ENCODE data around the gene TPK1. TPM values are rescaled to one million over a fixed set of nuclear protein-coding genes. Genes with fewer than 3 reads are reported as not detected.

TPK1 gene
- total and polyA plus RNA-seq, 2 of the 13 experiments (the other 11 are each of a cell fraction or from before 2014, with no cell fraction given), result 1.0 to 1.2 TPM

- no peak for TF ChIP-seq MNT (IDR thresholded peaks at IDR 0.05)
- no peak for TF ChIP-seq ZNF546 (CRISPR knock-in tag; conservative IDR thresholded peaks at IDR 0.05)
- TF ChIP-seq MAFG (CRISPR knock-in tag; IDR thresholded peaks at IDR 0.05), result no peak
Observed at GRCh38 chr7:144820552-144820951, 15.3 kb downstream of the TPK1 start (continued).

GRCh38 chr7:144819566-144819965, 16.3 kb downstream of the TPK1 start:
- H3K9ac ChIP-seq (ENCODE audit: insufficient read depth, low read depth, low read length), result no peak overlapping the region
- no peak overlapping the region for H3K4me2 ChIP-seq (ENCODE audit: low read depth, low read length)
- TF ChIP-seq ATAD3A (CRISPR knock-in tag; IDR thresholded peaks at IDR 0.05) (no peak), FOXO1 (CRISPR knock-in tag; IDR thresholded peaks at IDR 0.05) (no peak), ZNF7 (CRISPR knock-in tag; IDR thresholded peaks at IDR 0.05) (no peak), ZNF280B (CRISPR knock-in tag; IDR thresholded peaks at IDR 0.05; ENCODE audit: borderline replicate concordance) (no peak), IRF1 (CRISPR knock-in tag; IDR thresholded peaks at IDR 0.05; ENCODE audit: low read depth) (no peak), PATZ1 (CRISPR knock-in tag; IDR thresholded peaks at IDR 0.05) (no peak), MYC (CRISPR knock-in tag; IDR thresholded peaks at IDR 0.05; ENCODE audit: borderline replicate concordance) (no peak), ATF1 (CRISPR knock-in tag; IDR thresholded peaks at IDR 0.05) (no peak), ZBTB46 (CRISPR knock-in tag; IDR thresholded peaks at IDR 0.05; ENCODE audit: borderline replicate concordance) (no peak), HMG20B (CRISPR knock-in tag; conservative IDR thresholded peaks at IDR 0.05) (no peak), HNF4G (IDR thresholded peaks at IDR 0.05; ENCODE audit: borderline replicate concordance, low read depth, low read length) (no peak), HNF4G (CRISPR knock-in tag; IDR thresholded peaks at IDR 0.05; ENCODE audit: borderline replicate concordance, low read depth) (no peak), ZNF615 (CRISPR knock-in tag; IDR thresholded peaks at IDR 0.05; ENCODE audit: borderline replicate concordance) (no peak)
- ChIA-PET POLR2A (no interaction called here), CTCF (ENCODE audit: low intra/inter-chr PET ratio, low total read pairs) (no interaction called here)
- DNase-seq (ENCODE audit: low spot score) (no peak), ATAC-seq (no peak), FAIRE-seq (no peak)
- no peak overlapping the region for H2AFZ ChIP-seq (ENCODE audit: low read length)
- H3K27me3 ChIP-seq (ENCODE audit: control insufficient read depth in 1 of 2, insufficient read depth in 2 of 2, low read length in 2 of 2), result no peaks in the 10 kb centered on the region
- no peaks in the 10 kb centered on the region for H3K4me1 ChIP-seq (ENCODE audit: insufficient read depth, low read length)
- H3K9me3 ChIP-seq (ENCODE audit: low read length), result no peaks in the 10 kb centered on the region
- no peaks in the 10 kb centered on the region for H3K79me2 ChIP-seq (ENCODE audit: insufficient read depth, low read length)
- 0% methylated on average over 1 of the region's 1 CpG for WGBS (ENCODE audit: low lambda C conversion rate)
- H3K27ac ChIP-seq (ENCODE audit: extremely low read length, insufficient read depth, low read length), result no peak overlapping the region
- no peaks in the 10 kb centered on the region for H3K36me3 ChIP-seq (replicated peaks in 1 of 2; ENCODE audit: control insufficient read depth in 1 of 2, insufficient read depth in 2 of 2, low read length in 2 of 2)
- in situ Hi-C loops (cut with HindIII; ENCODE audit: extremely low pct_ligation_motif_present, low pct_unique_long_range_greater_than_20kb), result no loop called here
- H4K20me1 ChIP-seq (ENCODE audit: insufficient read depth, low read length), result no peaks in the 10 kb centered on the region
- no TSS peak for BruUV-seq (replicated peaks)
- no peak overlapping the region for H3K4me3 ChIP-seq (replicated peaks in 1 of 3; ENCODE audit: insufficient read depth in 1 of 3, low read depth in 2 of 3, low read length in 3 of 3)
- intact Hi-C loops (cut with micrococcal nuclease; ENCODE audit: unreplicated experiment), result no loop called here

Data from HepG2 (cell line).